Iris pigment epithelial cell (primary cell): ENCODE results near the gene CAMK1.

ENCODE experiments used
- DNase-seq: peaks from one replicate; pipeline ENCODE4 v3.0.0-alpha.2; 2011; ENCODE audit warnings: low read depth

Gene CAMK1

GRCh38 chr3:9769426-9770275 is at the start of gene CAMK1:
TSS of gene CAMK1 (minus strand) at chr3:9769947. CDS start at chr3:9767749, 2,198 bp downstream.
- DNase-seq: peak; percentile 72

- no peak for DNase-seq
Observed at GRCh38 chr3:9818666-9819335, 49.1 kb upstream of the CAMK1 start.

GRCh38 chr3:9817436-9817835 is 47.7 kb upstream of the CAMK1 start:
- DNase-seq: no peak

GRCh38 chr3:9815986-9816385 is 46.2 kb upstream of the CAMK1 start:
- DNase-seq: no peak

- no peak for DNase-seq
Observed at GRCh38 chr3:9812870-9813483, 43.2 kb upstream of the CAMK1 start.

GRCh38 chr3:9810846-9811245 is 41.1 kb upstream of the CAMK1 start:
- no peak for DNase-seq

- no peak for DNase-seq
Observed at GRCh38 chr3:9810433-9810770, 40.7 kb upstream of the CAMK1 start.

- peak; percentile 60 for DNase-seq
Observed at GRCh38 chr3:9809615-9810432, 40.1 kb upstream of the CAMK1 start, which contains the start of gene TTLL3. TSS of gene TTLL3 (plus strand) at chr3:9810262. CDS start at chr3:9810662, 400 bp downstream.

- no peak for DNase-seq
Observed at GRCh38 chr3:9809239-9809614, 39.5 kb upstream of the CAMK1 start.

- peak; percentile 40 for DNase-seq
Observed at GRCh38 chr3:9808345-9809037, 38.7 kb upstream of the CAMK1 start.

GRCh38 chr3:9807981-9808344 is 38.2 kb upstream of the CAMK1 start:
- DNase-seq: no peak

- no peak for DNase-seq
Observed at GRCh38 chr3:9806688-9807589, 37.2 kb upstream of the CAMK1 start.

- DNase-seq: no peak
Observed at GRCh38 chr3:9806137-9806536, 36.4 kb upstream of the CAMK1 start.

- DNase-seq: no peak
Observed at GRCh38 chr3:9804996-9805395, 35.2 kb upstream of the CAMK1 start.

- no peak for DNase-seq
Observed at GRCh38 chr3:9803494-9803893, 33.7 kb upstream of the CAMK1 start.

- DNase-seq: no peak
Observed at GRCh38 chr3:9800529-9800928, 30.8 kb upstream of the CAMK1 start.

GRCh38 chr3:9797196-9797945 is 27.6 kb upstream of the CAMK1 start:
- DNase-seq: no peak

GRCh38 chr3:9795207-9795606 is 25.5 kb upstream of the CAMK1 start:
- no peak for DNase-seq

- no peak for DNase-seq
Observed at GRCh38 chr3:9794400-9794799, 24.7 kb upstream of the CAMK1 start.
